ENCODE data around the gene SLC4A2. TPM values are rescaled to one million over a fixed set of nuclear protein-coding genes. Genes with fewer than 3 reads are reported as not detected.

The SLC4A2 gene
- total RNA-seq, 4 donors from 2014 or later, result 74.3 to 111 (median 91.4) TPM

GRCh38 chr7:151118108-151119054 is 59.0 kb downstream of the SLC4A2 start:
- DNase-seq (ENCODE audit: low spot score in 2 of 2), result no peak
- Histone ChIP-seq H3K27ac (no peak overlapping the region), H3K4me1 (peaks cover 0 to 22% (median 9%) of the 10 kb centered on the region in 4 donors), H3K9me3 (no peaks in the 10 kb centered on the region), H3K36me3 (peaks cover 0 to 69% (median 0%) of the 10 kb centered on the region in 3 donors), H3K4me3 (no peak overlapping the region), H3K27me3 (no peaks in the 10 kb centered on the region)
- TF ChIP-seq EP300 (IDR thresholded peaks at IDR 0.05) (no peak), POLR2A (IDR thresholded peaks at IDR 0.05) (no peak)
- TF ChIP-seq, protein P1, sequence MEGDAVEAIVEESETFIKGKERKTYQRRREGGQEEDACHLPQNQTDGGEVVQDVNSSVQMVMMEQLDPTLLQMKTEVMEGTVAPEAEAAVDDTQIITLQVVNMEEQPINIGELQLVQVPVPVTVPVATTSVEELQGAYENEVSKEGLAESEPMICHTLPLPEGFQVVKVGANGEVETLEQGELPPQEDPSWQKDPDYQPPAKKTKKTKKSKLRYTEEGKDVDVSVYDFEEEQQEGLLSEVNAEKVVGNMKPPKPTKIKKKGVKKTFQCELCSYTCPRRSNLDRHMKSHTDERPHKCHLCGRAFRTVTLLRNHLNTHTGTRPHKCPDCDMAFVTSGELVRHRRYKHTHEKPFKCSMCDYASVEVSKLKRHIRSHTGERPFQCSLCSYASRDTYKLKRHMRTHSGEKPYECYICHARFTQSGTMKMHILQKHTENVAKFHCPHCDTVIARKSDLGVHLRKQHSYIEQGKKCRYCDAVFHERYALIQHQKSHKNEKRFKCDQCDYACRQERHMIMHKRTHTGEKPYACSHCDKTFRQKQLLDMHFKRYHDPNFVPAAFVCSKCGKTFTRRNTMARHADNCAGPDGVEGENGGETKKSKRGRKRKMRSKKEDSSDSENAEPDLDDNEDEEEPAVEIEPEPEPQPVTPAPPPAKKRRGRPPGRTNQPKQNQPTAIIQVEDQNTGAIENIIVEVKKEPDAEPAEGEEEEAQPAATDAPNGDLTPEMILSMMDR (IDR thresholded peaks at IDR 0.05), result no peak
- 90 to 94% methylated on average over 38 of the region's 38 CpGs for WGBS, 2 donors

DNA sequence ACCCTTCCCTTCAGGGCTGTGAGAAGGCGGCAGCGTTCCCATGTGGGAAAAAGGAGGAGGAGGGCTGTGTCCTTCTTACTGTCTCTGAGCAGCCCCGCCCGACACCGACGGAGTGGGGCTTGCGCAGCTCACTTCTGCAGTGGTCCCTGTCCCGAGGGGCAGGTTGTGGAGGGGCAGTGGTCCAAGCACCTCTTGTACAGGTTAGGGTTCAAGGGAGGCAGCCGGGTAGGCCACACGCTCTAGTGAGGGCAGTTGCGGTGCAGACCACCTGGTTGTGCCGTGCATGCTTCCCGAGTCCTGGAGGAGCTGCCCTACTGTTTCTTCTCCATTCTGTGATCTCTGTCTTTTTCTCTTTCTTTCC is 59.6 kb downstream of the SLC4A2 start:
- no peaks in the 10 kb centered on the region for H3K27me3 ChIP-seq
- 95 to 97% methylated on average over 13 of the region's 13 CpGs for WGBS, 2 donors
- peaks cover 0 to 15% (median 8%) of the 10 kb centered on the region in 4 donors for H3K4me1 ChIP-seq
- TF ChIP-seq POLR2A (IDR thresholded peaks at IDR 0.05) (no peak), EP300 (IDR thresholded peaks at IDR 0.05) (no peak)
- TF ChIP-seq, protein P1 (IDR thresholded peaks at IDR 0.05), result no peak
- H3K9me3 ChIP-seq, result no peaks in the 10 kb centered on the region
- H3K27ac ChIP-seq, result no peak overlapping the region
- DNase-seq (ENCODE audit: low spot score in 2 of 2), result no peak
- peaks cover 0 to 74% (median 0%) of the 10 kb centered on the region in 3 donors for H3K36me3 ChIP-seq
- no peak overlapping the region for H3K4me3 ChIP-seq

DNA sequence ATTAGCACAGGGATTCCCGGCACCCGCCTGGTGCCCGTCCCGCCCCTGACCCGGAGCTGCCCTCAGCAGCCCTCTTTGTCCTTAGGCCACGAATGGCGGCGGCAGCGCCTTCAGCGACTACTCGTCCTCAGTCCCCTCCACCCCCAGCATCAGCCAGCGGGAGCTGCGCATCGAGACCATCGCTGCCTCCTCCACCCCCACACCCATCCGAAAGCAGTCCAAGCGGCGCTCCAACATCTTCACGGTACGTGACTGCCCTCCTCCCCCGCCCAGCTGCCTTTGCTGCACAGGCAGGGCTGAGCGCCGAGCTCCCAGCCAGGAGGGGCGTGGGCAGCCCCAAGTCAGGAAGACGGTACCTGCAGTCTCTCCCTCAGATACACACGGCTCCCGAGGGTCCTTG is 60.5 kb downstream of the SLC4A2 start:
- Histone ChIP-seq H3K36me3 (peaks cover 0 to 74% (median 0%) of the 10 kb centered on the region in 3 donors), H3K27me3 (no peaks in the 10 kb centered on the region), H3K4me3 (no peak overlapping the region), H3K27ac (no peak overlapping the region), H3K9me3 (no peaks in the 10 kb centered on the region), H3K4me1 (peaks cover 0 to 12% (median 7%) of the 10 kb centered on the region in 4 donors)
- WGBS, 2 donors, result 86 to 90% methylated on average over 21 to 27 of the region's 27 CpGs
- TF ChIP-seq EP300 (IDR thresholded peaks at IDR 0.05), result no peak
- TF ChIP-seq POLR2A (IDR thresholded peaks at IDR 0.05), result no peak
- TF ChIP-seq, protein P1 (IDR thresholded peaks at IDR 0.05), result no peak
- no peak for DNase-seq (ENCODE audit: low spot score in 2 of 2)

- H3K36me3 ChIP-seq, result peaks cover 0 to 74% (median 0%) of the 10 kb centered on the region in 3 donors
- no peak for DNase-seq (ENCODE audit: low spot score in 2 of 2)
These were observed 61.5 kb downstream of the SLC4A2 start for GRCh38 chr7:151120896-151121295.

More at GRCh38 chr7:151120896-151121295, 61.5 kb downstream of the SLC4A2 start:
- 93 to 95% methylated on average over 12 to 22 of the region's 22 CpGs for WGBS, 2 donors
- H3K4me1 ChIP-seq, result peaks cover 0 to 16% (median 12%) of the 10 kb centered on the region in 4 donors
- H3K4me3 ChIP-seq, result no peak overlapping the region
- no peaks in the 10 kb centered on the region for H3K27me3 ChIP-seq
- TF ChIP-seq, protein P1 (IDR thresholded peaks at IDR 0.05), result no peak
- TF ChIP-seq EP300 (IDR thresholded peaks at IDR 0.05), result no peak
- TF ChIP-seq POLR2A (IDR thresholded peaks at IDR 0.05), result no peak
- H3K9me3 ChIP-seq, result no peaks in the 10 kb centered on the region
- H3K27ac ChIP-seq, result no peak overlapping the region

All from tibial nerve (tissue), 4 donors.